Liver (tissue), 9 donors: ENCODE data around the gene SULT1A3. TPM values are rescaled to one million over a fixed set of nuclear protein-coding genes. Genes with fewer than 3 reads are reported as not detected.
"Not testable (repeated sequence)": the region's sequence is repeated elsewhere in the genome, so short reads cannot be mapped to it uniquely, and the experiment has no call there.

Experiments used
- DNase-seq: peaks from one replicate; pipeline ENCODE4 v3.0.0-alpha.2; 2017; ENCODE audit warnings: low spot score
- H3K27ac ChIP-seq, 2 donors: one replicate each; pipeline ENCODE4 v1.7.0; 2013; ENCODE audit warnings: inconsistent platforms in 2 of 2, low read length in 2 of 2, control low read depth in 1 of 2, low read depth in 1 of 2, mild to moderate bottlenecking in 1 of 2
- H3K27me3 ChIP-seq, 4 donors: one replicate each; pipeline versions ENCODE4 v1.6.1 to v1.7.0; 2013; ENCODE audit warnings: low read length in 3 of 4, inconsistent platforms in 1 of 4, mild to moderate bottlenecking in 1 of 4, moderate library complexity in 1 of 4; ENCODE audit not compliant: control insufficient read depth in 4 of 4, insufficient read depth in 4 of 4
- H3K36me3 ChIP-seq, 4 donors: one replicate each; pipeline versions ENCODE4 v1.6.1 to v1.7.0; 2013; ENCODE audit warnings: low read length in 3 of 4, mild to moderate bottlenecking in 3 of 4, low read depth in 1 of 4, moderate library complexity in 1 of 4; ENCODE audit not compliant: control insufficient read depth in 4 of 4, insufficient read depth in 3 of 4
- H3K4me1 ChIP-seq, 4 donors: one replicate each; pipeline versions ENCODE4 v1.6.1 to v1.7.0; 2013; ENCODE audit warnings: low read length in 3 of 4, mild to moderate bottlenecking in 3 of 4, moderate library complexity in 1 of 4; ENCODE audit not compliant: control insufficient read depth in 4 of 4, insufficient read depth in 4 of 4
- H3K4me3 ChIP-seq, 3 donors: one replicate each; pipeline versions ENCODE4 v1.6.1 to v1.7.0; 2013; ENCODE audit warnings: low read length in 3 of 3, control low read depth in 1 of 3, low read depth in 1 of 3, mild to moderate bottlenecking in 1 of 3
- H3K9ac ChIP-seq, 2 donors: one replicate each; pipeline ENCODE4 v1.7.0; 2013; ENCODE audit warnings: low read length in 2 of 2, mild to moderate bottlenecking in 2 of 2, moderate library complexity in 2 of 2, control low read depth in 1 of 2, low read depth in 1 of 2
- H3K9me3 ChIP-seq, 4 donors: one replicate each; pipeline versions ENCODE4 v1.6.1 to v1.7.0; 2013; ENCODE audit warnings: low read length in 3 of 4; ENCODE audit not compliant: control insufficient read depth in 4 of 4
- ATF3 ChIP-seq: IDR thresholded peaks from 2 replicates; pipeline ENCODE4 v1.6.1; 2016; ENCODE audit warnings: antibody characterized with exemption
- CTCF ChIP-seq: fragments of 150-350 bp; IDR thresholded peaks from 2 replicates; pipeline ENCODE4 v1.5.1; 2017; ENCODE audit warnings: improper control_type of control experiment, low read depth, low read length; ENCODE audit not compliant: missing input control
- EGR1 ChIP-seq, 2 donors: IDR thresholded peaks; 2 replicates each; pipeline ENCODE4 v1.6.1; 2016 to 2018; ENCODE audit warnings: antibody characterized with exemption in 2 of 2, low read depth in 2 of 2
- FOXA2 ChIP-seq: IDR thresholded peaks from 2 replicates; pipeline ENCODE4 v1.6.1; 2016; ENCODE audit warnings: antibody characterized with exemption
- GABPA ChIP-seq, 2 donors: IDR thresholded peaks in 1 of 2; conservative IDR thresholded peaks in 1 of 2; 2 replicates each; pipeline ENCODE4 v1.6.1; 2016; ENCODE audit warnings: antibody characterized with exemption in 2 of 2, mild to moderate bottlenecking in 1 of 2, moderate library complexity in 1 of 2
- HNF4A ChIP-seq, 2 donors: conservative IDR thresholded peaks; 2 replicates each; pipeline ENCODE4 v1.6.1; 2016; ENCODE audit warnings: antibody characterized with exemption in 2 of 2, mild to moderate bottlenecking in 2 of 2
- HNF4G ChIP-seq: IDR thresholded peaks from 2 replicates; pipeline ENCODE4 v1.6.1; 2016; ENCODE audit warnings: antibody characterized with exemption
- JUND ChIP-seq, 2 donors: IDR thresholded peaks; 2 replicates each; pipeline ENCODE4 v1.6.1; 2016; ENCODE audit warnings: antibody characterized with exemption in 2 of 2
- MAX ChIP-seq: IDR thresholded peaks from 2 replicates; pipeline ENCODE4 v1.6.1; 2016; ENCODE audit warnings: antibody characterized with exemption
- RAD21 ChIP-seq, 2 donors: IDR thresholded peaks; 2 replicates each; pipeline ENCODE4 v1.6.1; 2016; ENCODE audit warnings: antibody characterized with exemption in 2 of 2, mild to moderate bottlenecking in 2 of 2
- REST ChIP-seq: IDR thresholded peaks from 2 replicates; pipeline ENCODE4 v1.6.1; 2016; ENCODE audit warnings: antibody characterized with exemption, mild to moderate bottlenecking
- RXRA ChIP-seq, 2 donors: IDR thresholded peaks; 2 replicates each; pipeline ENCODE4 v1.6.1; 2017 to 2018; ENCODE audit warnings: antibody characterized with exemption in 2 of 2, mild to moderate bottlenecking in 1 of 2
- SP1 ChIP-seq: IDR thresholded peaks from 2 replicates; pipeline ENCODE4 v1.6.1; 2018; ENCODE audit warnings: antibody characterized with exemption, mild to moderate bottlenecking
- TAF1 ChIP-seq: conservative IDR thresholded peaks from 2 replicates; pipeline ENCODE4 v1.6.1; 2016; ENCODE audit warnings: antibody characterized with exemption, mild to moderate bottlenecking
- YY1 ChIP-seq: IDR thresholded peaks from 2 replicates; pipeline ENCODE4 v1.6.1; 2016; ENCODE audit warnings: antibody characterized with exemption, mild to moderate bottlenecking
- WGBS: extraction: QIAGEN DNeasy Blood & Tissue Kit; methylation state at CpG from one replicate; pipeline ENCODE4 v1.1.7; 2013; 5-methylcytosine and 5-hydroxymethylcytosine counted together
- polyA plus RNA-seq, 2 donors: library from polyadenylated mRNA; stranded (reverse) in 1 of 2; unstranded in 1 of 2; fragments of 200-250 nt in 1 of 2; fragments of >200 nt in 1 of 2; fragmentation: Nextera tagmentation in 1 of 2; extraction: Ambion mirVana in 1 of 2; gene quantifications; one replicate each; pipeline versions ENCODE4 v1.2.1 to v1.2.3, GENCODE V29; 2013 to 2015
- total RNA-seq, 2 donors: library from RNA; depleted of rRNA; stranded (reverse); fragments of >200 nt; gene quantifications; one replicate each; pipeline ENCODE4 v1.2.3, GENCODE V29; 2014
- donor health status: healthy.
- donor health status: healthy.
- donor health status: healthy.
- donor health status: healthy.
- donor health status: healthy.

SULT1A3 gene
- total RNA-seq (1 to 10 TPM; 2.8 to 9.4 TPM), polyA plus RNA-seq (10 to 100 TPM; 12.6 to 13.8 TPM)

GRCh38 chr16:30199049-30199448, at the start of gene SULT1A3:
Gene SULT1A3 (plus strand): TSS chr16:30199255. CDS start chr16:30200729, 1,474 bp downstream.
- H3K4me1 ChIP-seq, H3K4me3 ChIP-seq, DNase-seq, H3K36me3 ChIP-seq, H3K9me3 ChIP-seq, H3K27me3 ChIP-seq, H3K27ac ChIP-seq, H3K9ac ChIP-seq: not testable (repeated sequence)
- WGBS = no CpG with 5 or more reads among the region's 3 CpGs

- H3K27me3 ChIP-seq = no peaks in the 10 kb centered on the region
- DNase-seq = no peak
- H3K4me1 ChIP-seq = no peaks in the 10 kb centered on the region
- H3K4me3 ChIP-seq = no peak overlapping the region
- no peaks in the 10 kb centered on the region for H3K9me3 ChIP-seq
- no peak overlapping the region for H3K27ac ChIP-seq
- H3K36me3 ChIP-seq = no peaks in the 10 kb centered on the region
- WGBS = 89% methylated on average over 7 of the region's 7 CpGs
- TF ChIP-seq GABPA (IDR thresholded peaks at IDR 0.05 in 1 of 2, conservative IDR thresholded peaks at IDR 0.05 in 1 of 2) (no peak), FOXA2 (no peak), HNF4A (conservative IDR thresholded peaks at IDR 0.05) (no peak), RAD21 (IDR thresholded peaks at IDR 0.05) (no peak), SP1 (no peak), RXRA (IDR thresholded peaks at IDR 0.05) (no peak), MAX (no peak), JUND (IDR thresholded peaks at IDR 0.05) (no peak), TAF1 (no peak), YY1 (no peak), HNF4G (no peak), EGR1 (IDR thresholded peaks at IDR 0.05; ENCODE audit: low read depth in 2 of 2) (no peak), CTCF (no peak), ATF3 (no peak), REST (no peak)
- no peak overlapping the region for H3K9ac ChIP-seq
Measured at GRCh38 chr16:30151091-30151490, 48.0 kb upstream of the SULT1A3 start.
